K562 (cell line): ENCODE measurements around the gene LRIT3. TPM values are rescaled to one million over a fixed set of nuclear protein-coding genes. Genes with fewer than 3 reads are reported as not detected.

Experiments
- ATAC-seq: fragments of 200-7000 bp; cut with Tn5 transposase; 3 replicates; pipeline ENCODE4 v1.9.1; 2020; ENCODE audit warnings: moderate library complexity
- BruUV-seq: library from RNA; stranded (reverse); fragments of 400-500 nt; replicated peaks from 2 replicates; lab custom pipeline; 2021; lab: Mats Ljungman, UMichigan
- CTCF ChIA-PET: fragments of 300-600 bp; formaldehyde crosslinking; extraction: SDS; loops from one replicate; lab custom pipeline; 2021; ENCODE audit warnings: low intra/inter-chr PET ratio; lab: Yijun Ruan, JAX
- POLR2A ChIA-PET: fragments of 300-600, 350-650 bp; sonication (Branson Sonifier 250); formaldehyde crosslinking; extraction: SDS; loops from one replicate; lab custom pipeline; 2021; ENCODE audit warnings: antibody characterized with exemption, inconsistent platforms; lab: Yijun Ruan, JAX
- DNase-seq, 4 experiments: peaks; one replicate each; pipeline versions ENCODE4 v3.0.0 to v3.0.0-alpha.2; 2011 to 2018; ENCODE audit warnings: low spot score in 3 of 4, mixed read lengths in 3 of 4; ENCODE audit errors: extremely low read depth in 1 of 4
- FAIRE-seq: peaks from 2 replicates; lab custom pipeline; 2011; peaks lifted over from hg19 to GRCh38; lab: Jason Lieb, UNC
- H2AFZ ChIP-seq: 2 replicates; pipeline ENCODE4 v1.6.0; 2011; ENCODE audit warnings: low read depth, low read length, control low read depth, inconsistent platforms
- H3K27ac ChIP-seq: fragments of 200-600 bp; 3 replicates; pipeline ENCODE4 v1.8.0; 2011; ENCODE audit warnings: low read depth, mild to moderate bottlenecking, control low read depth, inconsistent platforms, low read length, moderate library complexity, mixed read lengths; ENCODE audit errors: extremely low read depth
- H3K27me3 ChIP-seq, 2 experiments: fragments of 300-600 bp in 1 of 2; 2 replicates in 1 of 2; 3 replicates in 1 of 2; pipeline versions ENCODE4 v1.6.0 to v1.8.0; 2011; ENCODE audit warnings: inconsistent platforms in 2 of 2, low read length in 2 of 2, mild to moderate bottlenecking in 1 of 2, mixed read lengths in 1 of 2, moderate library complexity in 1 of 2; ENCODE audit not compliant: control insufficient read depth in 2 of 2, insufficient read depth in 2 of 2
- H3K36me3 ChIP-seq: fragments of 300-600 bp; 3 replicates; pipeline ENCODE4 v1.8.0; 2011; ENCODE audit warnings: mild to moderate bottlenecking, low read length, inconsistent platforms; ENCODE audit not compliant: control insufficient read depth, insufficient read depth
- H3K4me1 ChIP-seq, 2 experiments: fragments of 200-600 bp in 1 of 2; replicated peaks in 1 of 2; 2 replicates in 1 of 2; 3 replicates in 1 of 2; pipeline versions ENCODE4 v1.5.1 to v1.8.0; 2011; ENCODE audit warnings: inconsistent platforms in 2 of 2, low read length in 2 of 2, mild to moderate bottlenecking in 1 of 2, mixed read lengths in 1 of 2, moderate library complexity in 1 of 2; ENCODE audit not compliant: control insufficient read depth in 2 of 2, insufficient read depth in 2 of 2
- H3K4me2 ChIP-seq: 2 replicates; pipeline ENCODE4 v1.6.1; 2011; ENCODE audit warnings: low read length, control low read depth, inconsistent platforms, mixed read lengths; ENCODE audit not compliant: insufficient read depth
- H3K4me3 ChIP-seq: fragments of 200-600 bp; sonication (generic), shearing (Covaris generic); 2 replicates; pipeline ENCODE4 v1.5.1; 2016; ENCODE audit warnings: control low read depth, inconsistent platforms
- H3K79me2 ChIP-seq: fragments of 200-600 bp; 3 replicates; pipeline ENCODE4 v1.8.0; 2011; ENCODE audit warnings: low read length, inconsistent platforms; ENCODE audit not compliant: control insufficient read depth, insufficient read depth
- H3K9ac ChIP-seq, 2 experiments: 2 replicates each; pipeline versions ENCODE4 v1.6.0 to v1.6.1; 2011; ENCODE audit warnings: low read depth in 2 of 2, low read length in 2 of 2, control low read depth in 1 of 2, inconsistent platforms in 1 of 2, mild to moderate bottlenecking in 1 of 2, mixed read lengths in 1 of 2; ENCODE audit not compliant: insufficient read depth in 1 of 2
- H3K9me1 ChIP-seq: one replicate; pipeline ENCODE4 v1.6.0; 2011; ENCODE audit warnings: inconsistent platforms, mild to moderate bottlenecking, low read length, moderate library complexity; ENCODE audit not compliant: control insufficient read depth, insufficient read depth
- H3K9me3 ChIP-seq: replicated peaks from 2 replicates; pipeline ENCODE4 v1.5.1; 2011; ENCODE audit warnings: low read depth, low read length, inconsistent platforms; ENCODE audit not compliant: control insufficient read depth, insufficient read depth
- H4K20me1 ChIP-seq: replicated peaks from 2 replicates; pipeline ENCODE4 v1.6.1; 2011; ENCODE audit warnings: low read length, inconsistent platforms, mixed read lengths; ENCODE audit not compliant: control insufficient read depth, insufficient read depth
- C11orf30 ChIP-seq: fragments of 450-650 bp; IDR thresholded peaks from 2 replicates; pipeline ENCODE4 v1.6.1; 2016; ENCODE audit warnings: low read depth, mild to moderate bottlenecking
- CEBPB ChIP-seq: fragments of 450-650 bp; IDR thresholded peaks from 2 replicates; pipeline ENCODE4 v1.6.1; 2016; ENCODE audit warnings: missing genetic modification characterization, missing compliant biosample characterization
- CREB3 ChIP-seq: fragments of 450-650 bp; conservative IDR thresholded peaks from 2 replicates; pipeline ENCODE4 v1.6.1; 2016; ENCODE audit warnings: missing genetic modification characterization, low read depth, mild to moderate bottlenecking, missing compliant biosample characterization, moderate library complexity
- CTCF ChIP-seq, 3 experiments: IDR thresholded peaks in 2 of 3; conservative IDR thresholded peaks in 1 of 3; 2 replicates each; pipeline ENCODE4 v1.5.1; 2011 to 2012; ENCODE audit warnings: low read length in 3 of 3, mild to moderate bottlenecking in 3 of 3, control low read depth in 2 of 3, improper control_type of control experiment in 1 of 3, inconsistent platforms in 1 of 3, low read depth in 1 of 3, mixed read lengths in 1 of 3, moderate library complexity in 1 of 3; ENCODE audit not compliant: insufficient read depth in 2 of 3
- DEAF1 ChIP-seq: fragments of 450-650 bp; formaldehyde crosslinking; IDR thresholded peaks from 2 replicates; pipeline ENCODE4 v1.4.0; 2020; ENCODE audit warnings: mild to moderate bottlenecking, moderate library complexity
- JUND ChIP-seq, 2 experiments: IDR thresholded peaks; 2 replicates in 1 of 2; 3 replicates in 1 of 2; pipeline ENCODE4 v1.6.1; 2011; ENCODE audit warnings: borderline replicate concordance in 2 of 2, low read depth in 2 of 2, low read length in 2 of 2, improper control_type of control experiment in 1 of 2, missing biosample characterization in 1 of 2, missing genetic modification characterization in 1 of 2, missing genetic modification reagents in 1 of 2
- POLR2H ChIP-seq: IDR thresholded peaks from 2 replicates; pipeline ENCODE4 v1.6.1; 2016; ENCODE audit warnings: missing genetic modification characterization, low read depth, mild to moderate bottlenecking, control low read depth, missing compliant biosample characterization, moderate library complexity
- RAD21 ChIP-seq, 2 experiments: fragments of 250-450 bp in 1 of 2; fragments of 450-650 bp in 1 of 2; sonication (Bioruptor Pico) in 1 of 2; formaldehyde crosslinking in 1 of 2; IDR thresholded peaks in 1 of 2; conservative IDR thresholded peaks in 1 of 2; 2 replicates each; pipeline versions ENCODE4 v1.4.0 to v1.8.0; 2020 to 2022; ENCODE audit warnings: mild to moderate bottlenecking in 2 of 2, moderate library complexity in 1 of 2
- SIX5 ChIP-seq, 2 experiments: IDR thresholded peaks; 2 replicates each; pipeline ENCODE4 v1.6.1; 2011; ENCODE audit warnings: low read length in 2 of 2, borderline replicate concordance in 1 of 2, low read depth in 1 of 2, mild to moderate bottlenecking in 1 of 2, moderate library complexity in 1 of 2; ENCODE audit not compliant: insufficient read depth in 1 of 2
- SMC3 ChIP-seq: conservative IDR thresholded peaks from 2 replicates; pipeline ENCODE4 v1.6.1; 2011; ENCODE audit warnings: low read depth, low read length, improper control_type of control experiment; ENCODE audit not compliant: insufficient read depth
- ZFPM2 ChIP-seq: fragments of 250-450 bp; sonication (Bioruptor Pico); IDR thresholded peaks from 2 replicates; pipeline ENCODE4 v1.5.1; 2022; ENCODE audit warnings: mild to moderate bottlenecking
- ZNF224 ChIP-seq: sonication (generic); formaldehyde crosslinking; IDR thresholded peaks from 2 replicates; pipeline ENCODE4 v1.8.0; 2022; ENCODE audit warnings: mild to moderate bottlenecking, missing genetic modification reagents
- ZNF780A ChIP-seq: fragments of 250-450 bp; sonication (Bioruptor Pico); IDR thresholded peaks from 2 replicates; pipeline ENCODE4 v1.5.0; 2021; ENCODE audit warnings: mild to moderate bottlenecking
- in situ Hi-C: fragments of 300-500 bp; cut with MboI; formaldehyde crosslinking; loops from 4 replicates; pipeline ENCODE4 v1.15.0; 2018; ENCODE audit warnings: inconsistent platforms, mixed read lengths
- intact Hi-C: fragments of 100-400 bp; cut with micrococcal nuclease; formaldehyde crosslinking; loops from 2 replicates; pipeline ENCODE4 v1.14.2; 2022
- polyA plus RNA-seq, 8 experiments: library from polyadenylated mRNA; depleted of rRNA in 4 of 8; stranded (reverse) in 5 of 8; unstranded in 3 of 8; fragments of >200 nt; fragmentation: Nextera tagmentation in 2 of 8; fragmentation: Illumina TruSeq in 1 of 8; extraction: Ambion mirVana in 2 of 8; extraction: Trizol in 1 of 8; gene quantifications; 2 replicates each; pipeline versions ENCODE4 v1.2.1 to v1.2.3, GENCODE V29; 2011 to 2014; ENCODE audit warnings: inconsistent platforms in 1 of 8, missing spikeins in 1 of 8
- total RNA-seq, 7 experiments: library from RNA; depleted of rRNA in 6 of 7; stranded (reverse); fragments of >200 nt in 6 of 7; fragmentation: Illumina TruSeq in 2 of 7; extraction: Trizol in 2 of 7; gene quantifications; 2 replicates each; pipeline versions ENCODE4 v1.2.1 to v1.2.3, GENCODE V29; 2011 to 2021; ENCODE audit warnings: low replicate concordance in 1 of 7

LRIT3 gene
- total and polyA plus RNA-seq, 9 of the 15 experiments (the other 6 are each of a cell fraction or from before 2014, with no cell fraction given), result 0.04 to 0.10 (median 0.04) TPM; not detected in 4

GRCh38 chr4:109826719-109827118 is 21.2 kb upstream of the LRIT3 start:
- H3K4me3 ChIP-seq, result no peak overlapping the region
- no peak for FAIRE-seq
- in situ Hi-C loops, result no loop called here
- no TSS peak for BruUV-seq
- no peak overlapping the region for H2AFZ ChIP-seq
- CTCF ChIA-PET, result interaction anchor here (0.6 to 2.4 kb wide), 4 partner anchors 124 to 405 kb away, joined by 3 to 7 read pairs (median 5); partner anchors contain the start of gene CASP6
- H3K36me3 ChIP-seq, result peaks cover 43% of the 10 kb centered on the region
- no peak overlapping the region for H3K9ac ChIP-seq
- H3K27me3 ChIP-seq, result no peaks in the 10 kb centered on the region
- intact Hi-C loops, result loop anchor here (2.0 to 5.0 kb wide), 2 partner anchors 151 to 404 kb away; no protein-coding TSS in a partner anchor
- no peaks in the 10 kb centered on the region for H3K4me1 ChIP-seq
- peak; percentile 19 to 25 (median 21) for DNase-seq
- no peaks in the 10 kb centered on the region for H3K79me2 ChIP-seq
- POLR2A ChIA-PET, result interaction anchor here (2.1 kb wide), 1 partner anchor 394 kb away, joined by 4 read pairs; no protein-coding TSS in a partner anchor
- H3K4me2 ChIP-seq, result no peak overlapping the region
- no peaks in the 10 kb centered on the region for H3K9me3 ChIP-seq
- no peak overlapping the region for H3K27ac ChIP-seq
- H4K20me1 ChIP-seq, result no peaks in the 10 kb centered on the region
- peak; percentile 82 for ATAC-seq
- H3K9me1 ChIP-seq, result no peaks in the 10 kb centered on the region
- TF ChIP-seq POLR2H, result peak; percentile 45
- peak; percentile 75 to 76 for TF ChIP-seq RAD21 (CRISPR knock-in tag; conservative IDR thresholded peaks at IDR 0.05 in 1 of 2, IDR thresholded peaks at IDR 0.05 in 1 of 2)
- no peak for TF ChIP-seq CREB3
- TF ChIP-seq SMC3, result peak; percentile 29; the same call in 1 of the 2 replicates
- TF ChIP-seq ZNF780A (CRISPR knock-in tag), result no peak
- peak; percentile 24 to 72 (median 26); a peak in 3 of 6 replicates for TF ChIP-seq CTCF (IDR thresholded peaks at IDR 0.05 in 2 of 3, conservative IDR thresholded peaks at IDR 0.05 in 1 of 3; ENCODE audit: insufficient read depth in 2 of 3, low read depth in 1 of 3, low read length in 3 of 3)
- TF ChIP-seq DEAF1 (CRISPR knock-in tag), result peak; percentile 51
- no peak for TF ChIP-seq SIX5 (IDR thresholded peaks at IDR 0.05; ENCODE audit: borderline replicate concordance in 1 of 2, insufficient read depth in 1 of 2, low read depth in 1 of 2, low read length in 2 of 2)
- no peak for TF ChIP-seq CEBPB (tag)
- no peak for TF ChIP-seq JUND (IDR thresholded peaks at IDR 0.05; ENCODE audit: borderline replicate concordance, low read depth, low read length)
- no peak for TF ChIP-seq JUND (tag; IDR thresholded peaks at IDR 0.05; ENCODE audit: borderline replicate concordance, low read depth, low read length)
- no peak for TF ChIP-seq ZNF224 (CRISPR knock-in tag)
- TF ChIP-seq C11orf30, result no peak
- no peak for TF ChIP-seq ZFPM2 (CRISPR knock-in tag)
